ENCODE results near the gene ZBBX. TPM values are rescaled to one million over a fixed set of nuclear protein-coding genes. Genes with fewer than 3 reads are reported as not detected.

The ZBBX gene
- polyA plus RNA-seq, 1 of the 3 experiments (the other 2 are of a cell fraction), result 0.18 TPM

- TF ChIP-seq ZBTB33 (IDR thresholded peaks at IDR 0.05; ENCODE audit: borderline replicate concordance, low read depth) (no peak), USF1 (IDR thresholded peaks at IDR 0.05; ENCODE audit: borderline replicate concordance, low read depth) (no peak), POLR2AphosphoS5 (IDR thresholded peaks at IDR 0.05; ENCODE audit: low read depth, low read length) (no peak), NRF1 (IDR thresholded peaks at IDR 0.05; ENCODE audit: low read depth, low read length) (no peak), RAD21 (IDR thresholded peaks at IDR 0.05; ENCODE audit: low read length) (no peak), FOXJ3 (CRISPR knock-in tag; IDR thresholded peaks at IDR 0.05) (no peak), GATA2 (CRISPR knock-in tag; IDR thresholded peaks at IDR 0.05) (no peak)
- Histone ChIP-seq H3K9me2 (no peaks in the 10 kb centered on the region), H3K9ac (no peak overlapping the region), H3K79me2 (ENCODE audit: insufficient read depth) (no peaks in the 10 kb centered on the region), H3K9me3 (no peaks in the 10 kb centered on the region), H3K4me2 (no peak overlapping the region), H3K4me3 (ENCODE audit: low read depth in 2 of 2, low read length in 1 of 2) (no peak overlapping the region), H4K20me1 (ENCODE audit: insufficient read depth) (no peaks in the 10 kb centered on the region), H3F3A (replicated peaks; ENCODE audit: insufficient read depth) (no peaks in the 10 kb centered on the region), H2AFZ (ENCODE audit: low read depth) (no peak overlapping the region), H3K27me3 (ENCODE audit: insufficient read depth) (no peaks in the 10 kb centered on the region), H3K36me3 (replicated peaks in 1 of 2; ENCODE audit: control insufficient read depth in 1 of 2, insufficient read depth in 2 of 2, low read length in 1 of 2) (no peaks in the 10 kb centered on the region), H3K27ac (ENCODE audit: low read depth in 2 of 2, low read length in 1 of 2) (no peak overlapping the region), H3K4me1 (ENCODE audit: control insufficient read depth in 1 of 2, insufficient read depth in 2 of 2, low read depth in 1 of 2, low read length in 1 of 2) (no peaks in the 10 kb centered on the region)
- ChIA-PET CTCF (interaction anchor here (0.6 kb wide), 1 partner anchor 11 kb away, joined by 3 read pairs; no protein-coding TSS in a partner anchor), POLR2A (no interaction called here)
- DNase-seq, result no peak
- 31% methylated on average over 1 of the region's 1 CpG for WGBS (ENCODE audit: low lambda C conversion rate)
These were observed 33.9 kb downstream of the ZBBX start for GRCh38 chr3:167346171-167346570.

DNA sequence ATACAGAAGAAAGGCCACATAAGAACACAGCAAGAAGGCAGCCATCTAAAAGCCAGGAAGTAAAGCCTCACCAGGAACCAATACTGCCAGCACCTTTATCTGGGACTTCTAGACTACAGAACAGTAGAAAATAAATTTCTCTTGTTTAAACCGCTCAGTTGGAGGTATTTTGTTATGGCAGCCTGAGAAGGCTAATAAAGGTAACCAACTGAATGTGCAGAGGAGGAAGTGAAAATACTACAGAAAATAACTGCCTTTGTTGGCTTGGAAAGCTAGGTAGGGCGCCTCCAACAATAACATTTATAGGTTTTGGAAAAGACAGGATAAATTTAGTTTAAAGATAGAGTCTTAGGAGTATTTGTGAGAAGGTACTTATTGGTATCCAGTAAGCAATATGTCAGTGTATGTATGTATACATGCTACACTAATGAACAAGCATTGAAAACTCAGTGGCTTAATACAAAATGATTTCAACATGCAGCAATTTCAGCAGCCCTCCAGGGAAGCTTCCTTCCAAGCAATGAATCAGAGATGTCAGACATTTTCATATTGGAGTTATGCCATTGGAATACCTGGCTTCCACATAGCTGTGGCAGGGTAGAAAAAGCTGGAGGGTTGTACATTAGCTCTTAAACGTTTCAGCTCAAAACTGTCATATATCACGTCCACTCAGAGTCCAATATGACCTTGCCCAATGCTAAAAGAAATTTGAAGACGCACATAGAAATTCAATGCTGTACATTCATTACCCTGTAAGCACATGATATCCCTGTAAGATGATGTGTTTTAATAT is 48.9 kb downstream of the ZBBX start:
- no peak overlapping the region for H3K4me3 ChIP-seq (ENCODE audit: low read depth in 2 of 2, low read length in 1 of 2)
- H3K4me2 ChIP-seq, result no peak overlapping the region
- no peaks in the 10 kb centered on the region for H3K9me2 ChIP-seq
- POLR2A ChIA-PET, result no interaction called here
- no peaks in the 10 kb centered on the region for H3K4me1 ChIP-seq (ENCODE audit: control insufficient read depth in 1 of 2, insufficient read depth in 2 of 2, low read depth in 1 of 2, low read length in 1 of 2)
- 13% methylated on average over 5 of the region's 5 CpGs for WGBS (ENCODE audit: low lambda C conversion rate)
- no peak overlapping the region for H3K27ac ChIP-seq (ENCODE audit: low read depth in 2 of 2, low read length in 1 of 2)
- no peaks in the 10 kb centered on the region for H3K79me2 ChIP-seq (ENCODE audit: insufficient read depth)
- H2AFZ ChIP-seq (ENCODE audit: low read depth), result no peak overlapping the region
- no peak overlapping the region for H3K9ac ChIP-seq
- H3K9me3 ChIP-seq, result no peaks in the 10 kb centered on the region
- CTCF ChIA-PET, result no interaction called here
- H3K36me3 ChIP-seq (replicated peaks in 1 of 2; ENCODE audit: control insufficient read depth in 1 of 2, insufficient read depth in 2 of 2, low read length in 1 of 2), result no peaks in the 10 kb centered on the region
- H4K20me1 ChIP-seq (ENCODE audit: insufficient read depth), result no peaks in the 10 kb centered on the region
- DNase-seq, result no peak
- no peaks in the 10 kb centered on the region for H3F3A ChIP-seq (replicated peaks; ENCODE audit: insufficient read depth)
- TF ChIP-seq, protein P1, sequence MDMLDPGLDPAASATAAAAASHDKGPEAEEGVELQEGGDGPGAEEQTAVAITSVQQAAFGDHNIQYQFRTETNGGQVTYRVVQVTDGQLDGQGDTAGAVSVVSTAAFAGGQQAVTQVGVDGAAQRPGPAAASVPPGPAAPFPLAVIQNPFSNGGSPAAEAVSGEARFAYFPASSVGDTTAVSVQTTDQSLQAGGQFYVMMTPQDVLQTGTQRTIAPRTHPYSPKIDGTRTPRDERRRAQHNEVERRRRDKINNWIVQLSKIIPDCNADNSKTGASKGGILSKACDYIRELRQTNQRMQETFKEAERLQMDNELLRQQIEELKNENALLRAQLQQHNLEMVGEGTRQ (IDR thresholded peaks at IDR 0.05; ENCODE audit: borderline replicate concordance, low read depth, low read length), result no peak
- no peak for TF ChIP-seq GATA2 (CRISPR knock-in tag; IDR thresholded peaks at IDR 0.05)
- no peak for TF ChIP-seq EZH2phosphoT487 (IDR thresholded peaks at IDR 0.05; ENCODE audit: borderline replicate concordance, low read depth)
- no peak for TF ChIP-seq IRF3 (IDR thresholded peaks at IDR 0.05; ENCODE audit: low read depth, low read length)
- no peak for TF ChIP-seq JUND (IDR thresholded peaks at IDR 0.05)
- TF ChIP-seq TCF12 (IDR thresholded peaks at IDR 0.05), result no peak
- no peak for TF ChIP-seq GABPA (IDR thresholded peaks at IDR 0.05; ENCODE audit: low read depth)
- H3K27me3 ChIP-seq (ENCODE audit: insufficient read depth), result no peaks in the 10 kb centered on the region
